Cerebellar nuclear complex (tissue), 1 donor: ENCODE data around the gene DOK5.
"Not testable (repeated sequence)": the region's sequence is repeated elsewhere in the genome, so short reads cannot be mapped to it uniquely, and the experiment has no call there.

Experiments used
- DNase-seq, 2 experiments: peaks; one replicate each; lab custom pipeline; 2025; lab: John Stamatoyannopoulos, UW

Gene DOK5

GRCh38 chr20:54470697-54471096, 4.7 kb upstream of the DOK5 start:
- DNase-seq, result no peak

GRCh38 chr20:54472607-54473006, 2.8 kb upstream of the DOK5 start:
- no peak for DNase-seq

GRCh38 chr20:54473340-54473739, 2.1 kb upstream of the DOK5 start:
- DNase-seq, result no peak

GRCh38 chr20:54474046-54474445, 1.3 kb upstream of the DOK5 start:
- no peak for DNase-seq

GRCh38 chr20:54474866-54475265, 527 bp upstream of the DOK5 start:
- DNase-seq, result no peak

- DNase-seq, result no peak
Measured at GRCh38 chr20:54476169-54477009, 996 bp downstream of the DOK5 start.

GRCh38 chr20:54477191-54477955, 2.0 kb downstream of the DOK5 start:
- DNase-seq, result no peak

- no peak for DNase-seq
Measured at GRCh38 chr20:54479138-54479906, 3.9 kb downstream of the DOK5 start.

- not testable (repeated sequence) for DNase-seq
Measured at GRCh38 chr20:54479937-54480336, 4.5 kb downstream of the DOK5 start.

- DNase-seq, result no peak
Measured at GRCh38 chr20:54481442-54481841, 6.0 kb downstream of the DOK5 start.

- no peak for DNase-seq
Measured at GRCh38 chr20:54485631-54486030, 10.2 kb downstream of the DOK5 start.

- no peak for DNase-seq
Measured at GRCh38 chr20:54486585-54486984, 11.2 kb downstream of the DOK5 start.

GRCh38 chr20:54488442-54488841, 13.0 kb downstream of the DOK5 start:
- no peak for DNase-seq

GRCh38 chr20:54491506-54491905, 16.1 kb downstream of the DOK5 start:
- DNase-seq, result no peak

GRCh38 chr20:54494303-54495006, 19.1 kb downstream of the DOK5 start:
- DNase-seq, result no peak

- DNase-seq, result no peak
Measured at GRCh38 chr20:54497931-54498718, 22.7 kb downstream of the DOK5 start.

- no peak for DNase-seq
Measured at GRCh38 chr20:54499111-54499510, 23.7 kb downstream of the DOK5 start.

GRCh38 chr20:54502179-54502578, 26.8 kb downstream of the DOK5 start:
- no peak for DNase-seq

- no peak for DNase-seq
Measured at GRCh38 chr20:54506643-54507042, 31.2 kb downstream of the DOK5 start.

GRCh38 chr20:54510541-54511129, 35.2 kb downstream of the DOK5 start:
- DNase-seq, result no peak

GRCh38 chr20:54512694-54513093, 37.3 kb downstream of the DOK5 start:
- DNase-seq, result no peak
